ENCODE measurements around the gene ATPAF2.

DNA sequence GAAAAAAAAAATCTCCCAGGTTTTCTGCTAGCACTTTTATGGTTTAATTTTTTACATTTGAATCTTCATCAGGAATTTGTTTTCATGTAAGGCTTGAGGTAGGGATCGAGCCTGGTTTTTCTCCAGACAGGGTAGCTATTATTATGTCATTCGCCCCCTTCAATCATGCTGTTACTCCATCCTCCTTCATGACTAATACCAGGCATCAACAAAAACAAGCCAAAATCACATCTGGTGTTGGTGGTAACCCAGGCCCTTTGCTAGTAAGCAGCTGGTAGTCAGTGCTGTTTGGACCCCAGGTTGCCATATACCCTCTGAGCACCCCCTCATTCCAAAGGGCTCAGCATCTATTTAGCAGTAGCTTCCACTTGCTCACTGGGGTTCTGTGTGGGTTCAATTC is 36.8 kb downstream of the ATPAF2 start:
- TF ChIP-seq, protein P1, sequence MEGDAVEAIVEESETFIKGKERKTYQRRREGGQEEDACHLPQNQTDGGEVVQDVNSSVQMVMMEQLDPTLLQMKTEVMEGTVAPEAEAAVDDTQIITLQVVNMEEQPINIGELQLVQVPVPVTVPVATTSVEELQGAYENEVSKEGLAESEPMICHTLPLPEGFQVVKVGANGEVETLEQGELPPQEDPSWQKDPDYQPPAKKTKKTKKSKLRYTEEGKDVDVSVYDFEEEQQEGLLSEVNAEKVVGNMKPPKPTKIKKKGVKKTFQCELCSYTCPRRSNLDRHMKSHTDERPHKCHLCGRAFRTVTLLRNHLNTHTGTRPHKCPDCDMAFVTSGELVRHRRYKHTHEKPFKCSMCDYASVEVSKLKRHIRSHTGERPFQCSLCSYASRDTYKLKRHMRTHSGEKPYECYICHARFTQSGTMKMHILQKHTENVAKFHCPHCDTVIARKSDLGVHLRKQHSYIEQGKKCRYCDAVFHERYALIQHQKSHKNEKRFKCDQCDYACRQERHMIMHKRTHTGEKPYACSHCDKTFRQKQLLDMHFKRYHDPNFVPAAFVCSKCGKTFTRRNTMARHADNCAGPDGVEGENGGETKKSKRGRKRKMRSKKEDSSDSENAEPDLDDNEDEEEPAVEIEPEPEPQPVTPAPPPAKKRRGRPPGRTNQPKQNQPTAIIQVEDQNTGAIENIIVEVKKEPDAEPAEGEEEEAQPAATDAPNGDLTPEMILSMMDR (IDR thresholded peaks at IDR 0.05; ENCODE audit: low read length): no peak
- no peak for TF ChIP-seq EZH2 (IDR thresholded peaks at IDR 0.05; ENCODE audit: borderline replicate concordance, low read length)

Data from OCI-LY1 (cell line).